ENCODE data around the gene TMEM61.
"Not testable (repeated sequence)": the region's sequence is repeated elsewhere in the genome, so short reads cannot be mapped to it uniquely, and the experiment has no call there.

Gene TMEM61

GRCh38 chr1:54962612-54963395 is 17.6 kb upstream of the TMEM61 start:
- DNase-seq = no peak

GRCh38 chr1:54963829-54964228 is 16.6 kb upstream of the TMEM61 start:
- not testable (repeated sequence) for DNase-seq

GRCh38 chr1:54965624-54966340 is 14.6 kb upstream of the TMEM61 start:
- no peak for DNase-seq

GRCh38 chr1:54967372-54967771 is 13.1 kb upstream of the TMEM61 start:
- DNase-seq = no peak

GRCh38 chr1:54968551-54968950 is 11.9 kb upstream of the TMEM61 start:
- no peak for DNase-seq

DNA sequence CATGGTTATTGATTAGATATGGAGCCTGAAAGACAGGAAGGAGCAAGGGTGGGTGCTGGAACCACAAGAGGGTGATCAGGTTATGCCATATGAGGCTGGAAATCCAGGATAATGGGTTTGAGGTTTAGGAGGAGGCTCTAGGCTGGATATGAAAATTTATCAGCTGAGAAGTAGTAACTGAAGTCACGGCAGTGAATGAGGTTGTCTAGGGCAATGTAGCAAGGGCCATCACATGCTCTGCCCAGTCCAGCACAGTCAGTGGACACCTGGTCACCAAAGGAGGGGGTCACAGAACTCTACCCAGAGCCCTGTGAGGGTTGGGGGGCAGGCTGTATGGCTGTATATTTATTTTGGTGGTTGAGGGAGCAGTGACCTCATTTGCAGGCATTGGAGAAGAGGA is 10.5 kb upstream of the TMEM61 start:
- no peak for DNase-seq

DNA sequence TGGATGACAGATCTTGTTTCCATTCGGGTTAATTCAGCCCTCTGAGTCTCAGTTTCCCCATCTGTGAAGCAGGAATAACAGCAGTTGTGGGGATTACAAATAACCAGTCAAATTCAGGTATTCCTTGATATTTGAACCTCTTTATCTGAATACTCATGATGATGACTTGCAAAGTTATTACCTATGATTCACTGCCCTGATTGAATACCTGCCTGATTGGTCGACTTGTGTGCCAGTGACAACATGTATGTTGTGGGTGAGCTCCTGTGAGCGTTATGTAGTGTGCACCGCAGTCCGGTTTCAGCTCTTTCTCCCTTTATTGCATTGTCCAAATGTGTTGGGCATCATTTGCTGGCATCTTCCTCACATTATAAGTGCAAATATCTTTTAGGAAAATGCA is 9.5 kb upstream of the TMEM61 start:
- DNase-seq = no peak

- DNase-seq = no peak
These were observed 9.1 kb upstream of the TMEM61 start for GRCh38 chr1:54971317-54971791.

DNA sequence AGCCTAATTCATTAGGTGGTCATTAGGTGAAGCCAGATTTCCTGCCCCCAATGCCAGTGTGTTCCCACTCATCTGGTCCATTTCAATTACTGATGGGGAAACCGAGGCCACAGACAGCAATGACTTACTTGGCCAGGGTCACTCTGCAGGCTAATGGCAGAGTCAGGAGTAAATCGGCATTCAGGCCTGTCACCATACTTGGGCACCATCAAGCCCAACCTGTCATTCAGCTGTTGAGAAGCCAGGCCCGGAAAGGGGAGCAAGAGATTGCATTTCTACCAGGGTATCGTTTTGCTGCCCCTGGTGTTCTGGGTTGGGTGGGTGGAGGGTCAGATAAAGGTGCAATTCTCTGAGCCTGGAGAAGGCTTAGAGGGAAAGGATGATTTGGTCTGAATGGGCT is 8.0 kb upstream of the TMEM61 start:
- no peak for DNase-seq

DNA sequence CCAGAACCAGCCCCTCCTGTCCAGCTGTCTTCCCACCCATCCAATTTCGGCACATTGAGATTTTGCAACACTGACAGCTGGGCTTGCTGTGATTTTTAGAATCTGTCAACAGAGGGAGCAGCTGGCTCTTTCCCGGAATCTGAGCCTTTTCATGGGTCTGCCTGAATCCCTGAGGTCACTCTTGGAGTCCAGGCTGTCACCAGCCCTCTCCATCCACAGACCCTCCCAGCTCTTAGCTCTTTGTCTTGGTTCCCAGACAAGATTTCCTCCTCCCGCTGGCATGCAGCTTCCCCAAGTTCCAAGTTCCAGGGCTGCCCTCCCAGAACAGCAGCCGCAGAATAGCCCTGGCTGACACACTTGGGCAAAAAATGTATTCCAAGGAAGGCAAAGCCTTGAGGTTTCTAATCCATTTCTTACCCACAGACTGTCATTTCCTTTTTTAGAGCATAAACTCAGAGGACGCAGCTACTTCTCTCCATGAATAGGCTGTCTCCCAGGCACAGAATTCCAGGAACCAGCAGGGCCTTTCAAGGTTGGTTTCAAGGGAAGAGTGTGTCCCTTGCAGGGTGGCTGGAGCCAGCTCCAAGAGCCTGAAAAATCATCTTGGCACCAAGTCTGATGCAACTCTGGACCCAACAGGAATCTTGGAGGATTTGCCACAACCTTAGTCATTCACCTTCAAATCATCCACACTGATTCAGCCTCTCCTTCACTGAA is 7.1 kb upstream of the TMEM61 start:
- DNase-seq = no peak

DNA sequence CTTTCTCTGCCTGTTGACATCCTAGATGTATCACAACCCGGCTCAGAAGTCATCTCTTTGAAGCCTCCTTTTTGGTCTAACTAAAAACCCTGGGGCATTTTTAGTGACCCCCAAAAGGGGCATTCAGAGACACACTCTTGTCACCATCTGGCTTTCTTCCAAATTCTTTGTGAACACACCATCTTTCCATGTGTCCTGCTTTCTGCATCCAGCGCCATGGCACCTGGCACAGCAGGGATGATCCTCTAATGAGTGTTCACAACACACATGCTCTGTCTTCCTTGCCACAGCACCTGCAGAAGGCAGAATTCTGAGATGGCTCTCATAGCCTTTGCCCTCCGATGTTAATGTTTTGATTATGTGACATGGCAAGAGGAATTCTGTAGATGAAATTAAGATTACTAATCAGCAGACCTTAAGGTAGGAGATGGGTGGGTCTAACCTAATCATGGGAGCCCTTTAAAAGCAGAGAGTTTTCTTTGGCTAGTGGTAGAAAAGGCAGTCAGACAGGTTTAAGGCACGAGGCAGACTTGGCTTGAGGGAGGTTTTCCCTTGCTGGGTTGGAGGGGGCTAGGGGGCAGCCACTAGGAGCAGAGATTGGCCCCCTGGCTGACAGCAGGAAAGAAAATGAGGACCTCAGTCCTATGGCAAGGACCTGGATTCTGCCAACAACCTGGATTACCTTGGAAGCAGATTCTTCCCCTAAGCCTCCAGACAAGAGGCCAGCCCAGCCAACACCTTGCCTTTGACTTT is 4.9 kb upstream of the TMEM61 start:
- no peak for DNase-seq

DNA sequence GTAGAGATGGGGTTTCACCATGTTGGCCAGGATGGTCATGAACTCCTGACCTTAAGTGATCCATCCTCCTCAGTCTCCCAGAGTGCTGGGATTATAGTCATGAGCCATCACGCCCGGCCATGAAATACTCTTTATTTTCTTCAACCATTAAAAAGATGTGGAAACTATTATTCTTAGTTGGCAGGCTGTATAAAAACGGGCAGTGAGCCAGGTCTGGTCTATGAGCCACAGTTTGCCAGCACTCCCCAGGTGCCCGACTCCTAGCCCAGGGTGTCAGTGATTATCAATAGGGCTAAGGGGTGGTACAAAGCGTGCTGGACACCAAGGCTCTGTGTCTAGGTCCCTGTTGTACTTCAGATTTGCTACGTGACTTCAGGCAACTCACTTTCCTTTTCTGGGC is 3.7 kb upstream of the TMEM61 start:
- no peak for DNase-seq

DNA sequence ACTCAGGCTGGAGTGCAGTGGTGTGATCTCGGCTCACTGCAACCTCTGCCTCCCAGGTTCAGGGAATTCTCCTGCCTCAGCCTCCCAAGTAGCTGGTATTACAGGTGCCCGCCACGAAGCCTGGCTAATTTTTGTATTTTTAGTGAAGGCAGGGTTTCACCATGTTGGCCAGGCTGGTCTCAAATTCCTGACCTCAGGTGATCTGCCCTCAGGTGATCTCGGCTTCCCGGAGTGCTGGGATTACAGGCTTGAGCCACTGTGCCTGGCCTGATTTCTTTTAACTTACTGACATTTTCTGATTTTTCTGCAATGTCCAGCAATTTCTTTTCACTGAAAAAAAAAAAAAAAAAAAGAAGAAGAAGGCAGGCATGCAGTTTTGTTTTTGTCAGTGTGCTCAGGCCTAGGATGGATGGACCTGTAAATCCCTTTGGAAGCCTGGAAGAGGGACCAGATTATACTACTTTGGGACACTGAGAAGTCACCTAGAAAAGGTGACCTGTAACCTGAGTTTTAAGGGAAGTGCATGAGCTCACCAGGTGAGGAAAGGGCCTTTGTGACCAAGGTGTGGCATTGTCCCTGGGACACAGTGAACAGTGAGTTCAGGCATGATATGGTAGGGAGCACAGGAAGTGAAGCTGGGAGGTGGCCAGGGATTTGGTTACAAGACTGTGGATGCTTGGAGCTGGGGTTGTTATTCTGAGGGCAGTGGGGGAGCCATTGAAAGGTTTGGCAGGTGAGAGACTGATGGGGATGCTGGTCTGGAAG is 2.7 kb upstream of the TMEM61 start:
- DNase-seq = no peak

DNA sequence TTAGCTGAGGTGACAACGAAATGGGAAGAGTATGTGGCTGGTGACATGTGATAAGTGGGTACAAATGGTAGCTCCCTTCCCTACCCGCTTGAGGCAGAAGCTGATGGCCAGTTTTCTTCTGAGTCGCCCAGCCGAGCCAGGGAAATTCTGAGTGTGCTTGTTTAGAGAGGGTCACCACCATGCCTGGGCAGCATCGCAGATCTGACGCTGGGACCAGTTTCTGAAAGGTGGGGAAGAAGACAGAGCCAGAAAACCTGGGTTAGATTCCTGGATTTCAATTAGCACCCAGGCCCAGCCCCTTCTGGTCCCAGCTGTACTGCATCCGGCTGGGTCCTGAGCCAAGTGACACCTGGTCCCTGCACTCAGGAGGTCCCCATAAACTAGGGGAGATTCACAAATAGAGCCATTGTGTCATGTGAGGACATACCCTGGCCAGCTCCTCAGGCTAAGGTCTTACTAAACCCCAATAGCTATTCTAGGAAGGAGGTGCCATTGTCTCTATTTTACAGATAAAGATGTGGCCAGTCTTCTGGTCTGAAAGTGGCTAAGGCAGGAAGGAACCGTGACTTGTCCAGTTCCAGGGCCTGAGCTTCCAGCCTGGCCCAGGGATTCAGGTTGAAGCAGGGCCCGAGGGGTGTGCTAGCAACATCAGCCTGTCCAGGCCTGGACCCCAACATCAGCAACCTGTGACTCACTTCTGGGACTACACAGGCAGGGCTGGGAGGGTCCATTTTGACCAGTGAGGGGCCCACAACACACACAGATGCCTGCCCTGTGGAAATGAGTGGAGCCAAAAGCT is 1.7 kb upstream of the TMEM61 start:
- no peak for DNase-seq

- no peak for DNase-seq
These were observed 1.0 kb upstream of the TMEM61 start for GRCh38 chr1:54979327-54979891.

- no peak for DNase-seq
These were observed 341 bp upstream of the TMEM61 start for GRCh38 chr1:54980046-54980527.

DNA sequence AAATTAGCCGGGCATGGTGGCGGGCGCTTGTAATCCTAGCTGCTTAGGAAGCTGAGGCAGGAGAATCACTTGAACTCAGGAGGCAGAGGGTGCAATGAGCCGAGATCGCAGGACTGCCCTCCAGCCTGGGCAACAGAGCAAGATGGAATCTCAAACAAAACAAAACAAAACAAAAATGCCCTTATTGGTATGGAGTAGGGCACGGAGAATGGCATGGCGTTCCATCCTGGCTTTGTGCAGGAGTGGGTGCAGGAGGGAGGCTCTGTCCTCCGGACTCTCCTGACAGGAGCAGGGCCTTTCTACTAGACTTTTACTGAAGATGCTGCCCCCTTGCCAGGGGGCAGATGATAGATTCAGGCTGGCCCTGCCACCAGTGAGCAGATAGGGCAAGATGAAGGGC is 1.0 kb downstream of the TMEM61 start:
- no peak for DNase-seq

GRCh38 chr1:54982739-54983138 is 2.3 kb downstream of the TMEM61 start:
- no peak for DNase-seq

- DNase-seq = no peak
These were observed 3.9 kb downstream of the TMEM61 start for GRCh38 chr1:54984131-54984842.

- no peak for DNase-seq
These were observed 5.1 kb downstream of the TMEM61 start for GRCh38 chr1:54985556-54985955.
